Activated T-helper 2 cell treated with anti-CD3 and anti-CD28 coated beads, Interferon-gamma antibody, Interleukin-2, Interleukin-4, amounts not matched to agents 10 μg/mL and 5 μg/mL and 100 μg/mL, durations not matched to agents 14 hours and 24 hours and 36 hours (primary cell): ENCODE data around the gene SENP5. TPM values are rescaled to one million over a fixed set of nuclear protein-coding genes. Genes with fewer than 3 reads are reported as not detected.
"Not testable (repeated sequence)": the region's sequence is repeated elsewhere in the genome, so short reads cannot be mapped to it uniquely, and the experiment has no call there.

Experiments
- DNase-seq: peaks from one replicate; pipeline ENCODE4 v3.0.0; 2021; ENCODE audit warnings: low spot score
- H3K27ac Mint-ChIP-seq: one replicate; pipeline ENCODE4 v1.8.0; 2021; ENCODE audit warnings: mixed read lengths
- H3K27me3 Mint-ChIP-seq: one replicate; pipeline ENCODE4 v1.8.0; 2021; ENCODE audit warnings: low read depth, mixed read lengths
- H3K36me3 Mint-ChIP-seq: one replicate; pipeline ENCODE4 v1.8.0; 2021; ENCODE audit warnings: low read depth, mixed read lengths
- H3K4me1 Mint-ChIP-seq: one replicate; pipeline ENCODE4 v1.8.0; 2021; ENCODE audit warnings: low read depth, mixed read lengths
- H3K4me3 Mint-ChIP-seq: one replicate; pipeline ENCODE4 v1.8.0; 2021; ENCODE audit warnings: low read depth, mild to moderate bottlenecking, moderate library complexity, mixed read lengths
- H3K9me3 Mint-ChIP-seq: one replicate; pipeline ENCODE4 v1.8.0; 2021; ENCODE audit warnings: mixed read lengths
- intact Hi-C: fragments of 100-400 bp; cut with micrococcal nuclease; formaldehyde crosslinking; loops from one replicate; pipeline ENCODE4 v1.15.1; 2023
- total RNA-seq: library from RNA; stranded (reverse); gene quantifications from 2 replicates; pipeline ENCODE4 v1.2.3, GENCODE V29; 2022

Gene SENP5, protein sequence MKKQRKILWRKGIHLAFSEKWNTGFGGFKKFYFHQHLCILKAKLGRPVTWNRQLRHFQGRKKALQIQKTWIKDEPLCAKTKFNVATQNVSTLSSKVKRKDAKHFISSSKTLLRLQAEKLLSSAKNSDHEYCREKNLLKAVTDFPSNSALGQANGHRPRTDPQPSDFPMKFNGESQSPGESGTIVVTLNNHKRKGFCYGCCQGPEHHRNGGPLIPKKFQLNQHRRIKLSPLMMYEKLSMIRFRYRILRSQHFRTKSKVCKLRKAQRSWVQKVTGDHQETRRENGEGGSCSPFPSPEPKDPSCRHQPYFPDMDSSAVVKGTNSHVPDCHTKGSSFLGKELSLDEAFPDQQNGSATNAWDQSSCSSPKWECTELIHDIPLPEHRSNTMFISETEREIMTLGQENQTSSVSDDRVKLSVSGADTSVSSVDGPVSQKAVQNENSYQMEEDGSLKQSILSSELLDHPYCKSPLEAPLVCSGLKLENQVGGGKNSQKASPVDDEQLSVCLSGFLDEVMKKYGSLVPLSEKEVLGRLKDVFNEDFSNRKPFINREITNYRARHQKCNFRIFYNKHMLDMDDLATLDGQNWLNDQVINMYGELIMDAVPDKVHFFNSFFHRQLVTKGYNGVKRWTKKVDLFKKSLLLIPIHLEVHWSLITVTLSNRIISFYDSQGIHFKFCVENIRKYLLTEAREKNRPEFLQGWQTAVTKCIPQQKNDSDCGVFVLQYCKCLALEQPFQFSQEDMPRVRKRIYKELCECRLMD
- 43.9 and 46.9 TPM in 2 replicates for total RNA-seq

DNA sequence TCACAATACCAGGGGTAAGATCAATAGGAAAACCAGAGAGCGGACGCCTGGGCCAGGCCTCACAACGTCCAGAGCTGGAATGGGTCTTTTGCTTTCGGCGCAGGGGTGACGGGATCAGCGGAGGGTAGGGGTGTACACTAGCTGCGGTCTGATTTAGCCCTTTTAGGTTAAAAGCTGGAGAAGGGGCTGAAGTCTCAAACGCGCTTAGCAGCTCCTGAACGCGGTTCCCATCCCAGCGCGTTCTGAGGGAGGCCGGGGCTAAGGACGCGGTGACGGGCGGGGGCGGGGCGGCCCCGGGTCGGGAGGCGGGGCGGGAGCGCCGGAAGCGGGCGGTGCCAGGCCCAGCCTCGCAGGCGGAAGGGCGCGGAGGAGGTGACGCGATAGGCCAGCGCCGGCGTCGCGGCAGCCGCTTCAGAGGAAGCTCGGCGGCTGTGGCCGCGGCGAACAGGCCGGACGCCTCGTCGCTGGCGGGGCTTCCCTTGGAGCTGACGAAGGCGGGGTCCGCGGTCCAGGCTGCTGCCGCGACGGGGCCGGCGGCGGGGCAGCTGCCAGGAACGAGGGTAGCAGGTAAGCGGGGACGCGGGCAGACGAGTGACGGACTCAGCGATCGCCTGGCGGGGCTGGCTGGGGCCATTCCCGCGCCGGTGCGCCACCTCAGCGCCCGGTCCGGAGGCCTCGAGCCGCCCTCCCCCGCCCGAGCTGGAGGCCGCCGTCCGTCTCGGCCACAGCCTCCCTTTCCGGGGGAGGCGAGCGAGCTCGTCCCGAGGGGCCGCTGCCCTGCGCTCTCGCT, at the start of gene SENP5:
Gene SENP5 (plus strand): TSS at position 414 of the 790 bp plus-strand sequence. CDS start 17,262 bp downstream, outside the sequence.
- H3K9me3 Mint-ChIP-seq = peaks cover 5% of the 10 kb centered on the region
- H3K27ac Mint-ChIP-seq = peak within 1 kb of the TSS; percentile 97
- intact Hi-C loops = loop anchor here (1.0 to 5.0 kb wide), 2 partner anchors 75 to 130 kb away; partner anchors contain the start of genes NCBP2 and PAK2
- peaks cover 13% of the 10 kb centered on the region for H3K4me1 Mint-ChIP-seq
- H3K36me3 Mint-ChIP-seq = peaks cover 9% of the 10 kb centered on the region
- peak within 1 kb of the TSS; percentile 98 for H3K4me3 Mint-ChIP-seq
- peak; percentile 85 for DNase-seq
- peaks cover 2% of the 10 kb centered on the region for H3K27me3 Mint-ChIP-seq

DNA sequence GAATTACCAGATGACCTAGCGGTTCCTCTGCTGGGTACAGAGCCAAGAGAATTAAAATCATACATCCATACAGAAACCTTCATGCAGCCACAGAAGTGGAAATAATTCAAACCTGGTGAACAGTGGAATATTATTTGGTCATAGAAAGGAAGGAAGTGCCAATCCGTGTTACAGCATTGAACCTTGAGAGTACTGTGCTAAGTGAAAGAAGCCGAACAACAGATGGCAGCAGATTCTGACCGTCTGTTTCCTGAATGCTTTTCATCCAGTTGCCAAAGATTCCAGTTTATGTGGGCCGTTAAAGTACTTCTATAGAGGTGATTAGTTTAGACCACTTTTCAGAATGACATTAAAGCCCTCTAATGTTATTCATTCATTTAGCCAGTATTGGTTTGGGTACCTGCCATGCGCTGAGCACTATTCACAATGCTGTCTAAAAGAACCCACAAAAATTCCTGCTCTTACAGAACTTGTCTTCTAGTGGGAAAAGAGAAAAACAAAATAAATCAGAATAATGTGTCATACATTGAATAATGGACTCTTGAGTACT, 45.8 kb upstream of the SENP5 start:
- H3K27me3 Mint-ChIP-seq = no peaks in the 10 kb centered on the region
- no peak for DNase-seq
- intact Hi-C loops = no loop called here
- H3K4me3 Mint-ChIP-seq = no peak overlapping the region
- no peak overlapping the region for H3K27ac Mint-ChIP-seq
- H3K9me3 Mint-ChIP-seq = no peaks in the 10 kb centered on the region
- peaks cover 72% of the 10 kb centered on the region for H3K36me3 Mint-ChIP-seq
- no peaks in the 10 kb centered on the region for H3K4me1 Mint-ChIP-seq

DNA sequence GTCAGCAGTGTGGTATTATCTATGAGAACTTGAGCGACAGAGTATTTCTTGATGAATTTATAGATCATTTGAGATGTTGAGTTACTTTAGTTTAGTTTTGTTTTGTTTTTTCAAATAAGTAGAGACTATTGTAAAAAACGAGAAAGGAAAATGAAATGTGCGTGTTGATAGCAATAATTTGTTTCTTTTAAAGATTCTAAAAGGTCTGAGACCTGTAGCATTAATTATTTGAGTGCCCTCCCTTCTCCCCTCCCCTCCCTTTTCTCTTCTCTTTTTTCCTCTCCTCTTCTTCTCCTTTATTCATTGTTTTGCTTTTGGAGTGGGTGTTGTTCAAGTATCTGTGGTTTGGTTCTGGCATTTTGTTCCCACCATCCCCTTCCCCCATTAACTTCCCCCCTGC, 38.1 kb upstream of the SENP5 start:
- H3K4me3 Mint-ChIP-seq, H3K4me1 Mint-ChIP-seq, DNase-seq, H3K27me3 Mint-ChIP-seq, H3K27ac Mint-ChIP-seq, H3K9me3 Mint-ChIP-seq, intact Hi-C loops: not testable (repeated sequence)
- peaks cover 51% of the 10 kb centered on the region for H3K36me3 Mint-ChIP-seq

DNA sequence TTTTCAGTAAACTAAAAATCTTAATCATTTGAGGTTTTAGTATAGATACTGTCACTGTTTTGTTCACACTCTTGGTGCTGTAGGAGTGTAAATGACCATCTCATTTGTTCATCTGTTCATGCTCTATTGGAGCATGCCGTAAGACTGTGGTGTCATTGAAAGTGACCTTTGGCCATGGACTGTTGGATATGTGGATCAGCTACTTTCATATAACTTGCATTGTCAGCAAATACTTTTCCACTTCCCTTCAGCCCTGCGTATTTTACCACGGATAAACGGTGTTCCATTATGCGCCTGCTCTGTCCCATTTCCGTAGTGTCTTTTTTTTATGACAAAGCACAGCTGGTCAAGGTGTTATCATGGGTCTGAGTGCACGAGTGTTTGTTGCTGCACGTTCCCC, 32.6 kb upstream of the SENP5 start:
- DNase-seq = no peak
- Mint-ChIP-seq H3K27me3 (no peaks in the 10 kb centered on the region), H3K4me3 (no peak overlapping the region), H3K36me3 (peaks cover 19% of the 10 kb centered on the region), H3K9me3 (no peaks in the 10 kb centered on the region), H3K4me1 (peaks cover 3% of the 10 kb centered on the region), H3K27ac (no peak overlapping the region)
- intact Hi-C loops = loop anchor here (5.0 kb wide), 1 partner anchor 352 kb away; no protein-coding TSS in a partner anchor

DNA sequence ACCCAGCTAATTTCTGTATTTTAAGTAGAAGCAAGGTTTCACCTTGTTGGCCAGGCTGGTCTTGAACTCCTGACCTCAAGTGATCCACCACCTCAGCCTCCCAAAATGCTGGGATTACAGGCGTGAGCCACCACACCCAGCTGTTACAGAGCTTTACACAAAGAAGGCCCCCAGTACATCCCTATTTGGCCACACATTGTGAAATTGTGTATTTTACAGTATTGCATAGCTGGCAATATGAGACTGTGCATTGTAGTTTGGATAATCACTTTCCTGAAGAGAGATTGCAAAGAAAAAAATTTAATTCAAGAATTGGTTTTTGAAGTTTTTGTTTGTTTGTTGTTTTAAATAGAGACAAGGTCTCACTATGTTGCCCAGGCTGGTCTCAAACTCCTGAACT, 31.1 kb upstream of the SENP5 start:
- peaks cover 10% of the 10 kb centered on the region for H3K36me3 Mint-ChIP-seq
- H3K9me3 Mint-ChIP-seq, H3K4me3 Mint-ChIP-seq, H3K4me1 Mint-ChIP-seq, H3K27me3 Mint-ChIP-seq, DNase-seq, H3K27ac Mint-ChIP-seq: not testable (repeated sequence)
- intact Hi-C loops = loop anchor here (5.0 kb wide), 1 partner anchor 351 kb away; no protein-coding TSS in a partner anchor

DNA sequence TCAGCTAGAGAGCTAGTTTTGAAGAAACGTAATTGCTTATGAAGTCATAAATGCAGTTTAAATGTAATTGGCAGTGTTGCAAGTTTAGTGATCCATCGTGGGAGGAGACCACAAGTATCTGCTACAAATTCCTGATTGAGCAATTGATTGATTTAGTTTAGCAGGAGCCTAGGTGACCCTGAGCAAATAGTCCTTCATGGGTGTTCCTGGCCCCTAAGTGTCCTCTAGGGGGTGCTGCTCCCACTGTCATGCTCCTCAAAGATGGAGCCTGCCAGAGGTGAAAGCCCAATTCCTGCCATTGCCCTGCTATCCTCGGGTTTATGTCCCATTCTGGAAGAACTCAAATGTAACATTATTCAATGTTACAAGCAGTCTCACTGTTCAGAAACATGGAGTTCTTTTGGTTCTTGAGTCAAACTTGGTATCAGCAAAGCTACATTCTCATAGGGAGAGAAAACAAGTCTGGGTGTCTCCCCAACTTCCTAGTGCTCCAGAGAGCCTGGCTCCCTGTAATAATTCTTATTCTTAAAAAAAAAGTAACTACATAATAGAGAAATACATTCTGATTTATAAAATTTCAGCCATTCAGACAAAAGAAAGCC, 29.8 kb upstream of the SENP5 start:
- Mint-ChIP-seq H3K27me3 (no peaks in the 10 kb centered on the region), H3K4me3 (no peak overlapping the region), H3K9me3 (no peaks in the 10 kb centered on the region), H3K36me3 (peaks cover 3% of the 10 kb centered on the region), H3K4me1 (peaks cover 3% of the 10 kb centered on the region), H3K27ac (no peak overlapping the region)
- DNase-seq = peak; percentile 61
- intact Hi-C loops = loop anchor here (1.0 to 5.0 kb wide), 3 partner anchors 104 to 349 kb away; partner anchors contain the start of gene NCBP2

DNA sequence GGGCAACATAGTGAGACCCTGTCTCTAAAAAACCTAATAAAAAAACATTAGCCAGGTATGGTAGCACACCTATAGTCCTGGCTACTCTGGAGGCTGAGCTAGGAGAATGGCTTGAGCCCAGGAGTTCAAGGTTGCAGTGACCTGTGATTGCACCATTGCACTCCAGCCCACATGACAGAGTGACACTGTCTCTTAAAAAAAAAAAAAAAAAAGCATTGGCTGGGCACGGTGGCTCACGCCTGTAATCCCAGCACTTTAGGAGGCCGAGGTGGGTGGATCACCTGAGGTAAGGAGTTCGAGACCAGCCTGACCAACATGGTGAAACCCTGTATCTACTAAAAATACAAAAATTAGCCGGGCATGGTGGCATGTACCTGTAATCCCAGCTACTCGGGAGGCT, 28.4 kb upstream of the SENP5 start:
- not testable (repeated sequence) for H3K36me3 Mint-ChIP-seq, H3K4me3 Mint-ChIP-seq, H3K27me3 Mint-ChIP-seq, H3K9me3 Mint-ChIP-seq, H3K4me1 Mint-ChIP-seq, H3K27ac Mint-ChIP-seq, DNase-seq
- intact Hi-C loops = loop anchor here (5.0 kb wide), 1 partner anchor 348 kb away; no protein-coding TSS in a partner anchor

DNA sequence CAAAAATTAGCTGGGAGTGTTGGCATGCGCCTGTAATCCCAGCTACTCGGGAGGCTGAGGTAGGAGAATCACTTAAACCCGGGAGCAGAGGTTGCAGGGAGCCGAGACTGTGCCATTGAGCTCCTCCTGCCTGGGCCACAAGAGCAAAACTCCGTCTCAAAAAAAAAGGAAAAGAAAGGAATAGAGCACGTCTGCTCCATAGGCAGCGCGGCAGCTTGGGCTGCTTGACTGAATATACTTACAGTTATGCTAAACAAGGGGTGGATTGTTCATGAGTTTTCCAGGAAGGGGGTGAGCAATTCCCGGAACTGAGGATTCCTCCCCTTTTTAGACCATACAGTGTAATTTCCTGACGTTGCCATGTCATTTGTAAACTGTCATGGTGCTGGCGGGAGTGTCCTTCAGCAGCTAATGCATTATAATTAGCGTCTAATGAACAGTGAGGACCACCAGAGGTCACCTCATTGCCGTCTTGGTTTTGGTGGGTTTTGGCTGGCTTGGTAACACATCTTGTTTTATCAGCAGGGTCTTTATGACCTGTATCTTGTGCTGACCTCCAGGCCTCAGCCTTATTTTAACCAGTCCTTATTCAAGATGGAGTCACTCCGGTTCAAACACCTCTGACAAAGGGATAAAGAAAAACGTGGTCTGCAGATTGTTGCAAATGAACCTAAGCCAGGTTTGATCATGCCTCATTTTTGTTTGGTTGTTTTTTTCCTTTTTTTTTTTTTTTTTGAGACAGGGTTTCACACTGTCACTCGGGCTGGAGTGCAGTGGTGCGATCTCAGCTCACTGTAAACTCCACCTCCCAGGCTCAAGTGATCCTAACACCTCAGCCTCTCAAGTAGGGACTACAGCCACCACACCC, 24.9 kb upstream of the SENP5 start:
- Mint-ChIP-seq H3K4me1 (peaks cover 2% of the 10 kb centered on the region), H3K36me3 (no peaks in the 10 kb centered on the region), H3K4me3 (no peak overlapping the region), H3K27me3 (no peaks in the 10 kb centered on the region), H3K27ac (no peak overlapping the region), H3K9me3 (no peaks in the 10 kb centered on the region)
- intact Hi-C loops = no loop called here
- no peak for DNase-seq

DNA sequence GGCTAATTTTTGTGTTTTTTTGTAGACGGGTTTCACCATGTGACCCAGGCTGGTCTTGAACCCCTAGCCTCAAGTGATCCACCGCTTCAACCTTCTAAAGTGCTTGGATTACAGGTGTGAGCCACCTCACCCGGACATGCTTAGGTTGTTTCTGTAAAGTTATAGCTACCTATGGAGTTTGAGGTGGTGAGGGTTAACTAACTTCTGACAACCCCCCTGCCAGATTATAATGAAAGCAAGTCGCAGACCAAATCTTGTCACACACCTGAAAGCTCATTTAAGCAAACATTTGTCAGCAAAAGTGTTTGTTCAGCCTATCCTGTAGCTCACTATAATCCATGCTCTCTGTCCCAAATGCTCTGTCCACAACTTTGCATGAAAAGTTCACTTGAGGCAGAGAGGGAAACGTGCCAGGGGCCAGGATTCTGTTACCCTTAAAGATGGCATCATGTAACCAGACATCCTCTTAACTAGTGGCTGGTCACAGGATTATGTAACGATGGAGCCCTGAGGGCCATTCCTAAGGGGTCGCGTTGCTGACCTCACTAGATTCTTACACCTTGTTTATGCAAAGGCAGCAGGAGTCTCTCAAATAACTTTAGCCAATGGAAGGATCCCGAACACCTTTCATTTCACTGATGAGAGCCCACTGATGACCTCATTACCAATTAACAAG, 24.1 kb upstream of the SENP5 start:
- intact Hi-C loops = no loop called here
- Mint-ChIP-seq H3K4me1 (peaks cover 2% of the 10 kb centered on the region), H3K36me3 (no peaks in the 10 kb centered on the region), H3K27ac (no peak overlapping the region), H3K9me3 (no peaks in the 10 kb centered on the region), H3K27me3 (no peaks in the 10 kb centered on the region), H3K4me3 (no peak overlapping the region)
- DNase-seq = no peak

DNA sequence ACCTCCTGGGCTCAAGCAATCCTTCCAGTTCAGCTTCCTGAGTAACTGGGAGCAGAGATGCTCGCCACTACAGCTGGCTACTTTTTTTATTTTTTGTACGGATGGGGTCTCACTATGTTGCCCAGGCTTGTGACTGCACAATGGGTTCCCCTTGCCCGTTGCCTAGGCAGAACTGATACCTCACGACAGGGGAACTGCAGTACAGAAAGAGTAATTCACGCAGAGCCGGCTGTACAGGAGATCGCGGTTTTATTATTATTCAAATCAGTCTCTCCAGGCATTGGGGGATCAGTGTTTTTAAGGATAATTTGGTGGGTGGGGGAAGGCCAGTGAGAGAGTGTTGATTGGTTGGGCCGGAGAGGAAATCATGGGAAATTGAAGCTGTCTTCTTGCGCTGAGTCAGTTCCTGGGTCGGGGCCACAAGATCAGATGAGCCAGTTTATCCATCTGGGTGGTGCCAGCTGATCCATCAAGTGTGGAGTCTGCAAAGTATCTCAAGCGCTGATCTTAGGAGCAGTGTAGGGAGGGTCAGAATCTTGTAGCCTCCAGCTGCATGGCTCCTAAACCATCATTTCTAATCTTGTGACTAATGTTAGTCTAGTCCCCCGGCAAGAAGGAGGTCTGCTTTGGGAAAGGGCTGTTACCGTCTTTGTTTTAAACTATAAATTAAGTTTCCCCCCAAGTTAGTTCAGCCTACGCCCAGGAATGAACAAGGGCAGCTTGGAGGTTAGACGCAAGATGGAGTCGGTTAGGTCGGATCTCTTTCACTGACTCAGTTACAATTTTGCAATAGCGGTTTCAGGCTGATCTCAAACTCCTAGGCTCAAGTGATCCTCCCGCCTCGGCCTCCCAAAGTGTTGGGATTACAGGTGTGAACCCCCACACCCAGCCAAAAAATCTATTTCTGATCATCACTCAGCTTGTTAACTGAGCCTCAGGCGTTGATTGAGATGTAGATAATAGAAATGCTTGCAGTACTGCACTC, 23.2 kb upstream of the SENP5 start:
- H3K9me3 Mint-ChIP-seq, H3K27ac Mint-ChIP-seq, H3K4me1 Mint-ChIP-seq, intact Hi-C loops, DNase-seq, H3K36me3 Mint-ChIP-seq, H3K4me3 Mint-ChIP-seq, H3K27me3 Mint-ChIP-seq: not testable (repeated sequence)
